ENCODE measurements around the gene FAM181A.
A peak's percentile ranks its signal among the peaks of the same experiment; 100 is the strongest.

The FAM181A gene

GRCh38 chr14:93950948-93951634, 23.9 kb downstream of the FAM181A start:
- DNase-seq (ENCODE audit: low spot score), result no peak

- DNase-seq (ENCODE audit: low spot score), result no peak
Measured at GRCh38 chr14:93951635-93952540, 24.7 kb downstream of the FAM181A start.

- no peak for DNase-seq (ENCODE audit: low spot score)
Measured at GRCh38 chr14:93952829-93953228, 25.7 kb downstream of the FAM181A start.

- no peak for DNase-seq (ENCODE audit: low spot score)
Measured at GRCh38 chr14:93953263-93953662, 26.1 kb downstream of the FAM181A start.

- no peak for DNase-seq (ENCODE audit: low spot score)
Measured at GRCh38 chr14:93953739-93954515, 26.8 kb downstream of the FAM181A start.

GRCh38 chr14:93954516-93954830, 27.3 kb downstream of the FAM181A start:
- DNase-seq (ENCODE audit: low spot score), result no peak

GRCh38 chr14:93954900-93955849, 28.0 kb downstream of the FAM181A start:
- peak; percentile 75 for DNase-seq (ENCODE audit: low spot score)

- DNase-seq (ENCODE audit: low spot score), result no peak
Measured at GRCh38 chr14:93955850-93956481, 28.8 kb downstream of the FAM181A start.

- DNase-seq (ENCODE audit: low spot score), result no peak
Measured at GRCh38 chr14:93956514-93957332, 29.6 kb downstream of the FAM181A start.

GRCh38 chr14:93957333-93957710, 30.2 kb downstream of the FAM181A start:
- no peak for DNase-seq (ENCODE audit: low spot score)

GRCh38 chr14:93957751-93958566, 30.8 kb downstream of the FAM181A start:
- DNase-seq (ENCODE audit: low spot score), result no peak

- DNase-seq (ENCODE audit: low spot score), result no peak
Measured at GRCh38 chr14:93958567-93959238, 31.6 kb downstream of the FAM181A start.

- peak; percentile 89 for DNase-seq (ENCODE audit: low spot score)
Measured at GRCh38 chr14:93959239-93960107, 32.3 kb downstream of the FAM181A start.

GRCh38 chr14:93960108-93960475, 32.9 kb downstream of the FAM181A start:
- no peak for DNase-seq (ENCODE audit: low spot score)

GRCh38 chr14:93960774-93961438, 33.8 kb downstream of the FAM181A start:
- no peak for DNase-seq (ENCODE audit: low spot score)

GRCh38 chr14:93961620-93962019, 34.5 kb downstream of the FAM181A start:
- DNase-seq (ENCODE audit: low spot score), result no peak
